Dermis microvascular lymphatic vessel endothelial cell (primary cell): ENCODE data around the gene MAGI1. TPM values are rescaled to one million over a fixed set of nuclear protein-coding genes. Genes with fewer than 3 reads are reported as not detected.
"Not testable (repeated sequence)": the region's sequence is repeated elsewhere in the genome, so short reads cannot be mapped to it uniquely, and the experiment has no call there.

Experiments
- DNase-seq, 2 donors: peaks; one replicate each; pipeline versions ENCODE4 v3.0.0 to v3.0.0-alpha.2; 2010; ENCODE audit warnings: low read depth in 2 of 2
- total RNA-seq: library from RNA; depleted of rRNA; stranded (reverse); fragments of >200 nt; gene quantifications from 2 replicates; pipeline ENCODE4 v1.2.1, GENCODE V29; 2014

The MAGI1 gene
- total RNA-seq, 1 donor from 2014 or later: 49.0 TPM

GRCh38 chr3:65758438-65758837 is 280.3 kb downstream of the MAGI1 start:
- DNase-seq: no peak

- DNase-seq: no peak
Observed at GRCh38 chr3:65752636-65753035, 286.1 kb downstream of the MAGI1 start.

DNA sequence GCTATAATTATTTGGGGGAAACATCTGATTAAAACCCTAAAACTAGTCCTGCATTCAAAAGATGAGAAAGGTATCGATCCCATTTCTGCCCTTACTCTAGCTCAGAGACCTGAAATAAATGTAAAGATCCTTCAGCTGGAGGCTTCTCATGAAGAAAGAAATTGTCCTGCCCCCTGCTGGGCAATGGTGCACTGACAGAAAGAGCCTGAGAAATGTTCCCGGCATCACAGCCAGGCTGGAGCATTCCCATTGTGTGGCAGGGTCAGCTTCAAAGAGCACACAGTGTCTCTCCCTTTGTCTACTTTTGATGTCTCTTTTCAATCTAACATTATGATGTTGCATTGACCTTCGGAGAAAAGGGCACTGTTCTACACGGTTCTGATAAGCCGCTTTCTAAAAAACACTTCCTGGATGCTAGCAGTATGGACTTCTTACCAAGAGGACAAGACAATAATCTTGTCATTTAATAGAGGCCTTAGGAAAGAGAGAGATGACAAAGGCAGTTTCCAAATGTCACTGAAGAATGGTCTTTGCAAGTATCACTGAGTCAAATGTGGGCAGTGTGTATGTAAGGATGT is 287.5 kb downstream of the MAGI1 start:
- DNase-seq: peak; percentile 4 to 52

GRCh38 chr3:65749066-65749465 is 289.7 kb downstream of the MAGI1 start:
- DNase-seq: no peak

GRCh38 chr3:65748326-65748725 is 290.4 kb downstream of the MAGI1 start:
- DNase-seq: no peak

DNA sequence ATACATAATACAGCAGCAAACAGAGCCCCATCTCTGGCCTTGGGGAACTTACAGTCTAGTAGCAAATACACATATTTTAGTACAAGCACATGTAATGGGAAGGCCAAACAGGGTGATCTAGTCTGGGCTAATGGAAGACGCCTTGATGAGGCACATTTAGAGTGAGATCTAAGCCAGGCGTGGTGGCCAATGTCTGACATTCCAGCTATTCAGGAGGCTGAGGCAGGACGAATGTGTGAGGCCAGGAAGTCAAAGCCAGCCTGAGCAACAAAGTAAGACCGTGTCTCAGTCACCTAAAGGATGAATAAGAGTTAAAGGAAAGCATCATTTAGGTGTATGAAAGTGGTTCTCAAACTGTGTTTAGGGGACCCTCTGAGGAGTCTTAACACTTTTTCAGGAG is 291.9 kb downstream of the MAGI1 start:
- no peak for DNase-seq

- no peak for DNase-seq
Observed at GRCh38 chr3:65745306-65745705, 293.4 kb downstream of the MAGI1 start.

GRCh38 chr3:65742914-65743313 is 295.8 kb downstream of the MAGI1 start:
- no peak for DNase-seq

- no peak for DNase-seq
Observed at GRCh38 chr3:65741540-65741939, 297.2 kb downstream of the MAGI1 start.

DNA sequence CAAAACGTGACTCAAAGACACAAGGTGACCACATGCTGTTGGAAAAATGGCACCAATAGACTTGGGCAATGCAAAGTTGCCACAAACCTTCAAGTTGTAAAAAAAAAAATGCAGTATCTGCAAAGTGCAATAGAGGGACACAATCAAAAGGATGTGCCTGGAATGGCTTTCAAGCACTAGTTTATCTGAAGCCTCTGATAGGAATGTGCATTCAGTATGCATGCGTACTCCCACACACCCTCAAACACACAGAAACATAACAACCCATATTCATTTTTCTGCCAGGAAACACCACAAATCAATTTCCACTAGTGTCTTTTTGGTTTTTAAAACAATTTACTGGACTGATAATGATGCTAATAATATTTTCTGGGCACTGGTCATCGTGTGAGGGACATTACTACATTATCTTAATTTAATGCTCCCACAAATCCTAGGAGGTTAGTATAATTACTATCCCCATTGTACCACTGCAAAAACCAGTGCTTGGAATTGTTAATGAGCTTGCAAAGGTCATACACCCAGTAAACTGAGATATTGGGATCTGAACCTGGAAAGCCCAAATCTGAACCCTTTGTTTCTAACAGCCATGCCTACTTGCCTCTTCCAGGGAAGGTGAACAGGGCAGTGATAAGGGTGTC is 298.7 kb downstream of the MAGI1 start:
- DNase-seq: no peak

DNA sequence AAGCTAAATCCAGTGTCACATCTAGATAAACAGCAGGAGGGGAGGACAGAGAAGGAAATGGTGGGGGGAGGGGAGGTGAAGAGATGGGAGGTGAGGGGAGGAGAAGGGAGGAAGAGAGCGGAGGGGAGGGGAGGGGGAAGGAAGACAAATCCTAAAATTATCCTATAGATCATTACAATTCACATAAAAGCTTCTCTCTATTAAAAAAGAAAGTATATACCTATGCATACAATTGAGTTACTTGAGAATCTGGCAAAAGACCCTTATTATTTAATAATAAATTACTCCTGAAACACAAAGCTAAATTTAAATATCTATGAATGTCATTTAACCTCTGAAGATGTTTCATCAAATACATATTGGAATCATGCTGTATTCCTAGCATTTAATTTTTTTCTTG is 303.9 kb downstream of the MAGI1 start:
- DNase-seq: no peak

GRCh38 chr3:65734382-65734781 is 304.3 kb downstream of the MAGI1 start:
- DNase-seq: no peak

DNA sequence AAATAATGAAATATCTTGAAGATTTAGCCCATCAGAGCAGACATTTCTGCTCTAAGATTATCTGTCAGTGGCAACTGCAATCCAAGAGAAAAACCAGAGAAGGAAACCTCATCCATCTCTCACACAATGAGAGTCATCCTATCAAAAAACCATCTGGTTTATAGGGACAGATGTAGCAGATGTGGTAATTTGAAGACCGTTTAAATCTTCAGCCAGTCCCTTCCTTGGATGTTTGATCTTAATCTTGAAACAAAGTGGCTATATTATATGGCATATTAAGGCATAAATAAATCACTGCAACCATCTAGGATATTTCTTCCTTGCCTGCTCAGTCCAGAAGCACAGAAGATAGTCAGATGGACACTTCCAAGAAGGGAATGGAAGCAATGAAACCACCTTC is 305.3 kb downstream of the MAGI1 start:
- no peak for DNase-seq

- DNase-seq: peak; percentile 48 to 61
Observed at GRCh38 chr3:65732051-65732935, 306.4 kb downstream of the MAGI1 start.

- no peak for DNase-seq
Observed at GRCh38 chr3:65730449-65730848, 308.3 kb downstream of the MAGI1 start.

GRCh38 chr3:65729973-65730372 is 308.7 kb downstream of the MAGI1 start:
- no peak for DNase-seq

DNA sequence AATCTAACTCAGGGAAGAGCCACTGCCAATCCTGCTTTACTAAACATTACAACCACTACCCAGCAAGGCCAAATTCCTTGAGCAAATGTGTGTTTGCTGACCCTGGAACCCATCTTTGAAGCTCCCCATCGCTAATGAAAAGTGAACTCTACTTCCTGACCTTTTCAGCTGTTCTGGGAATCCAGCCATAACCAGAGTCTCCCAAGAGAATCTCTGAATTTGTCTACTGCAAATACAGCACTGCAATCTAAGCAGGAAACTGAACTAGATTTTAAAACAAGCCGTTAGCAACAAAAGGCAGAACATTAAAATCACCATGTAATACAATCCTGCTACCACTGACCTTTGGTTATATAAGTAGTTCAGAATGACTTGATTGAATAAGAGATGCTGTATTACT is 309.2 kb downstream of the MAGI1 start:
- peak; percentile 39 to 84 for DNase-seq

DNA sequence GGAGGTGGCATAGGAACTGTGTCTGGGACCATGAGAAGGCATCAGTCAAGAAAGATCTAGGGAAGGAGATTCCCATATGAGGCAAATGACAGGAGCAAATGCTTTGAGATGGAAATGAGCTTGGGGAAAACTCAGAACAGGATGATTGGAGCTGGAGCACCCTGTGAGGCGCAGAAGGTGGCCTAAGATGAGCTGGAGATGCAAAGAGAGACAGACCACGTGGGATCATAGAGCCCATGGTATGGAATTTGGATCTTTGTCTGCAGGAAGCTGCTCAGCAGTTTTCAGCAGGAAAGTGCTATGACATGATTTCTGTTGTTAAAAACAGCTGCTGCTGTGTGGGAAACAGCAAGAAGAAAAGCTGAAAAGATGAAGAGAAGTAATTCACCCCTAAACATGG is 310.6 kb downstream of the MAGI1 start:
- no peak for DNase-seq

GRCh38 chr3:65723985-65724384 is 314.7 kb downstream of the MAGI1 start:
- no peak for DNase-seq

GRCh38 chr3:65723011-65723410 is 315.7 kb downstream of the MAGI1 start:
- no peak for DNase-seq

- no peak for DNase-seq
Observed at GRCh38 chr3:65720989-65721737, 317.6 kb downstream of the MAGI1 start.

GRCh38 chr3:65719639-65720038 is 319.1 kb downstream of the MAGI1 start:
- DNase-seq: not testable (repeated sequence)
